SH-SY5Y (cell line): Measurements from ENCODE around the gene NFE2L2.

ENCODE experiments used
- GATA2 ChIP-seq: IDR thresholded peaks from 2 replicates; pipeline ENCODE4 v1.6.1; 2011; ENCODE audit warnings: mild to moderate bottlenecking, low read depth, low read length
- GATA3 ChIP-seq: IDR thresholded peaks from 2 replicates; pipeline ENCODE4 v1.6.1; 2011; ENCODE audit warnings: low read depth, mild to moderate bottlenecking, low read length, moderate library complexity

GRCh38 chr2:177251165-177251542 is 13.4 kb downstream of the NFE2L2 start:
- TF ChIP-seq GATA2 (no peak), GATA3 (no peak)
